ENCODE data around the gene NOS2.

Gene NOS2

DNA sequence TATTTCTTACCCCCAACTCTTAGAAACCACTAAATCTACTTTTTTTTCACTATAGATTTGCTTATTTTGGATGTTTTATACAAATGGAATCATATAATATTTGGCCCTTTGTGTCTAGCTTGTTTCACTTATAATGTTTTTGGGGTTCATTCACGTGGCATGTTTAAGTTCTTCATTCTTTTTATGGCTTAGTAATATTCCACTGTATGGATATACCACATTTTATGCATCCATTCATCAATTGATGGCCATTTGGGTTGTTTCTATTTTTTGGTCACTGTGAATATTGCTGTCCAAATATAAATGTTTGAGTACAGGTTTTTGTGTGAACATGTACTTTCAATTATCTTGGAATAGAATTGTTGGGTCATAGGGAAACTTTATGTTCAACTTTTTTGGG is 9.2 kb upstream of the NOS2 start:
- peaks cover 4 to 6% of the 10 kb centered on the region in 2 experiments for H3K27me3 ChIP-seq (ENCODE audit: control insufficient read depth in 1 of 2, insufficient read depth in 1 of 2, low read length in 2 of 2)
- H2BK120ac ChIP-seq (ENCODE audit: low read depth, low read length), result no peak overlapping the region
- no peak overlapping the region for H3K18ac ChIP-seq (ENCODE audit: low read depth in 1 of 2, low read length in 2 of 2)
- H3K4me3 ChIP-seq (ENCODE audit: insufficient read depth in 1 of 2, low read depth in 1 of 2, low read length in 2 of 2), result no peak overlapping the region
- no peak overlapping the region for H3K9ac ChIP-seq (ENCODE audit: low read length)
- H4K8ac ChIP-seq (ENCODE audit: low read length), result no peak overlapping the region
- 40% methylated on average over 1 of the region's 1 CpG for WGBS
- no peaks in the 10 kb centered on the region for H3K9me3 ChIP-seq (ENCODE audit: control insufficient read depth, low read length)
- H3K4me2 ChIP-seq (ENCODE audit: low read length, poor library complexity, severe bottlenecking), result no peak overlapping the region
- H3K79me1 ChIP-seq (replicated peaks; ENCODE audit: low read length, poor library complexity, severe bottlenecking), result no peaks in the 10 kb centered on the region
- H3K14ac ChIP-seq (ENCODE audit: low read length in 2 of 2), result no peak overlapping the region
- no peak overlapping the region for H3K27ac ChIP-seq (ENCODE audit: low read length, poor library complexity, severe bottlenecking)
- H3K4ac ChIP-seq (ENCODE audit: low read depth in 1 of 2, low read length in 2 of 2), result no peak overlapping the region
- H2BK5ac ChIP-seq (ENCODE audit: low read depth, low read length, poor library complexity, severe bottlenecking), result no peak overlapping the region
- DNase-seq, result no peak
- H2BK12ac ChIP-seq (ENCODE audit: low read length in 2 of 2), result no peak overlapping the region
- no peak overlapping the region for H3K23ac ChIP-seq (ENCODE audit: low read length in 2 of 2)
- H2AFZ ChIP-seq (ENCODE audit: low read depth, low read length), result no peak overlapping the region
- no peak overlapping the region for H4K91ac ChIP-seq (ENCODE audit: low read length)
- H2AK5ac ChIP-seq (ENCODE audit: low read length, severe bottlenecking), result no peak overlapping the region
- H3K4me1 ChIP-seq (ENCODE audit: control insufficient read depth, insufficient read depth, low read depth, low read length), result peaks cover 9% of the 10 kb centered on the region
- no peak overlapping the region for H2BK15ac ChIP-seq (ENCODE audit: low read depth, poor library complexity, severe bottlenecking)
- no peaks in the 10 kb centered on the region for H3K36me3 ChIP-seq (ENCODE audit: control insufficient read depth in 1 of 2, insufficient read depth in 2 of 2, low read depth in 1 of 2, low read length in 2 of 2)

GRCh38 chr17:27808628-27809027 is 8.3 kb upstream of the NOS2 start:
- Histone ChIP-seq H3K27me3 (ENCODE audit: control insufficient read depth in 1 of 2, insufficient read depth in 1 of 2, low read length in 2 of 2) (peaks cover 6 to 10% of the 10 kb centered on the region in 2 experiments), H3K4me1 (ENCODE audit: control insufficient read depth, insufficient read depth, low read depth, low read length) (peaks cover 9% of the 10 kb centered on the region), H3K4ac (ENCODE audit: low read depth in 1 of 2, low read length in 2 of 2) (no peak overlapping the region), H3K4me3 (ENCODE audit: insufficient read depth in 1 of 2, low read depth in 1 of 2, low read length in 2 of 2) (no peak overlapping the region), H4K91ac (ENCODE audit: low read length) (no peak overlapping the region), H2AK5ac (ENCODE audit: low read length, severe bottlenecking) (no peak overlapping the region), H3K18ac (ENCODE audit: low read depth in 1 of 2, low read length in 2 of 2) (no peak overlapping the region), H3K23ac (ENCODE audit: low read length in 2 of 2) (no peak overlapping the region), H3K27ac (ENCODE audit: low read length, poor library complexity, severe bottlenecking) (no peak overlapping the region), H3K36me3 (ENCODE audit: control insufficient read depth in 1 of 2, insufficient read depth in 2 of 2, low read depth in 1 of 2, low read length in 2 of 2) (no peaks in the 10 kb centered on the region), H3K9ac (ENCODE audit: low read length) (no peak overlapping the region), H2BK5ac (ENCODE audit: low read depth, low read length, poor library complexity, severe bottlenecking) (no peak overlapping the region), H2BK12ac (ENCODE audit: low read length in 2 of 2) (no peak overlapping the region), H2BK120ac (ENCODE audit: low read depth, low read length) (no peak overlapping the region), H2AFZ (ENCODE audit: low read depth, low read length) (no peak overlapping the region), H3K9me3 (ENCODE audit: control insufficient read depth, low read length) (no peaks in the 10 kb centered on the region), H3K4me2 (ENCODE audit: low read length, poor library complexity, severe bottlenecking) (no peak overlapping the region), H4K8ac (ENCODE audit: low read length) (no peak overlapping the region), H2BK15ac (ENCODE audit: low read depth, poor library complexity, severe bottlenecking) (no peak overlapping the region), H3K79me1 (replicated peaks; ENCODE audit: low read length, poor library complexity, severe bottlenecking) (no peaks in the 10 kb centered on the region), H3K14ac (ENCODE audit: low read length in 2 of 2) (no peak overlapping the region)
- DNase-seq, result no peak
- WGBS, result 68% methylated on average over 4 of the region's 4 CpGs

DNA sequence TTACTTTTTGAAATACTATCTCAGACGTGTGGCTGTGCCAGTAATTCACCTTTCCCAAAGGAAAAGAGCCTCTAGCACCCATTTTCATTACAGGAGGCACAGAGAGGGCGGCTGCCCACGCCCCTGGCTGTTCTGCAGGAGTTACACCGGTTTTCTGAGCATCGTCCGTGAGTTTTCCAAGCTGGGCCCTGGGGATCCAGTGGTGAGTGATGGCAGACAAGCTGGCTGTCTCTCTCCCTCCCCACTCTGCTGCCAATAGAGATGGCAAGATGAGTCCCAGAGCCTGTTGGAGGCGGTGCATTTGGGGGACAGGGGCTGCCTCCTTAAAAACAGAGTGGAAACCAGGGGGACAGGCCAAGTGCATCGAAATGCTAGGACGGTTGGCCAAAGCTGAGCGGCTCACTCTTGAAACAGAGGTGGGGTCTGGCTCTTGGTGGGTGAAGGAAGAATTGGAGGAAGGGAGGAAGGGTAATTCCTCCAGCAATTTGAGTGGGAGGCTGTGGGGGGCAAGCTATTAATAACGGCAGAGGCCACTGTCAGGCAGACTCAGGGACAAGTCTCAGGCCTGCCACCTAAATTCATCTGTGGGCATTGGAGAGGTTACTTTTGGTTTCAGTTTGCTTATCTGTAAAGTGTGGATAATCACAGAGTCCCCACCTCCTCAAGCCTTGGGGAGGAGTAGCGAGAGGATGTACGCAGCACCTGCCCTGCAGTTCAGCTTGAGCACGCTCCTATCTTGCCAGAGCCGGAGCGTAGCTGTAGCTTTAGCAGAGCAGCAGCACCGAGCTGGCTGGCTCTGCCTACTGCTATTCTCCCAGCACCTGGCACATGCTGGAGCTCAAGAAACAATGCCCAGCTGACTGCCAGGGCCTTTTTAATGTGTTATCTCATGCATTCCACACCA is 7.5 kb upstream of the NOS2 start:
- Histone ChIP-seq H3K14ac (ENCODE audit: low read length in 2 of 2) (no peak overlapping the region), H2BK120ac (ENCODE audit: low read depth, low read length) (no peak overlapping the region), H4K8ac (ENCODE audit: low read length) (no peak overlapping the region), H3K18ac (ENCODE audit: low read depth in 1 of 2, low read length in 2 of 2) (no peak overlapping the region), H3K4me3 (ENCODE audit: insufficient read depth in 1 of 2, low read depth in 1 of 2, low read length in 2 of 2) (peak overlapping the region in 1 of 2 experiments; percentile 19), H2AFZ (ENCODE audit: low read depth, low read length) (peak overlapping the region; percentile 30), H2BK15ac (ENCODE audit: low read depth, poor library complexity, severe bottlenecking) (no peak overlapping the region), H3K4ac (ENCODE audit: low read depth in 1 of 2, low read length in 2 of 2) (no peak overlapping the region), H3K4me1 (ENCODE audit: control insufficient read depth, insufficient read depth, low read depth, low read length) (peaks cover 9% of the 10 kb centered on the region), H2AK5ac (ENCODE audit: low read length, severe bottlenecking) (no peak overlapping the region), H3K36me3 (ENCODE audit: control insufficient read depth in 1 of 2, insufficient read depth in 2 of 2, low read depth in 1 of 2, low read length in 2 of 2) (no peaks in the 10 kb centered on the region), H3K9ac (ENCODE audit: low read length) (no peak overlapping the region), H3K27me3 (ENCODE audit: control insufficient read depth in 1 of 2, insufficient read depth in 1 of 2, low read length in 2 of 2) (peaks cover 6 to 14% of the 10 kb centered on the region in 2 experiments), H4K91ac (ENCODE audit: low read length) (no peak overlapping the region), H2BK12ac (ENCODE audit: low read length in 2 of 2) (no peak overlapping the region), H3K23ac (ENCODE audit: low read length in 2 of 2) (no peak overlapping the region), H2BK5ac (ENCODE audit: low read depth, low read length, poor library complexity, severe bottlenecking) (no peak overlapping the region), H3K9me3 (ENCODE audit: control insufficient read depth, low read length) (no peaks in the 10 kb centered on the region), H3K79me1 (replicated peaks; ENCODE audit: low read length, poor library complexity, severe bottlenecking) (no peaks in the 10 kb centered on the region), H3K4me2 (ENCODE audit: low read length, poor library complexity, severe bottlenecking) (no peak overlapping the region), H3K27ac (ENCODE audit: low read length, poor library complexity, severe bottlenecking) (no peak overlapping the region)
- WGBS, result 88% methylated on average over 17 of the region's 17 CpGs
- DNase-seq, result no peak

DNA sequence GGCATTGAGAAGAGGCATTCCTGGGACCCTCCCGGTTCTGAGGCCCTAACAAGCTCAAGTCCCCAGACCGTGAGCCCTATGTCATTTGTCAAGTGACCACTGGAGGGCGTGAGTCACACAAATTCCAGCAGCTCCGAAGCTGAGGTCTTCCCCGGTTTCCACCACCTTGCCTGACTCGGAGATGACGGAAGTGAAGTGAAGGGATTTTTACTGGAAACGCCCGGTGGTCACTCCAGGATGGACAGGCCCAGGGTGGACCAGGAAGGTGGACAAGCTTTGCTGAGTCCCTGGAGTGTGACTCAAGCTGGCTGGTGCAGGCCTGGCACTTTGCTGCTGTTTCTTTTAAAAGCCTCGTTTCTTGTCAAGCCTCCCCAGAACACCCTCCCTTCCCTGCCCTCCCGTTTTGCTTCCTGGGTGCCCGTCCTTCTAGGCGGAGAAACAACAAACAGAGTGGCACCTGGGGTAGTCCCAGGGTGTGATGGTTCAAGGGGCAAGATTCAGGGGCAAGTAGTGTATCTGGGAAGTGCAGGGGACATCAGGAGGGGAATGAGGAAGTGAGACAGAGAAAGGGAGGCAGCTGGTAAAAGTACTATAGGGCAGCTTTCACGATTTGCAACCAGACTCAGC is 5.3 kb upstream of the NOS2 start:
- Histone ChIP-seq H2AFZ (ENCODE audit: low read depth, low read length) (peak overlapping the region; percentile 74), H3K23ac (ENCODE audit: low read length in 2 of 2) (no peak overlapping the region), H3K4me2 (ENCODE audit: low read length, poor library complexity, severe bottlenecking) (peak overlapping the region; percentile 74), H4K8ac (ENCODE audit: low read length) (peak overlapping the region; percentile 16), H3K4me3 (ENCODE audit: insufficient read depth in 1 of 2, low read depth in 1 of 2, low read length in 2 of 2) (peak overlapping the region; percentile 37 to 66), H3K27me3 (ENCODE audit: control insufficient read depth in 1 of 2, insufficient read depth in 1 of 2, low read length in 2 of 2) (peaks cover 8 to 19% of the 10 kb centered on the region in 2 experiments), H3K14ac (ENCODE audit: low read length in 2 of 2) (no peak overlapping the region), H3K79me1 (replicated peaks; ENCODE audit: low read length, poor library complexity, severe bottlenecking) (no peaks in the 10 kb centered on the region), H2AK5ac (ENCODE audit: low read length, severe bottlenecking) (no peak overlapping the region), H3K4ac (ENCODE audit: low read depth in 1 of 2, low read length in 2 of 2) (peak overlapping the region in 1 of 2 experiments; percentile 2), H3K4me1 (ENCODE audit: control insufficient read depth, insufficient read depth, low read depth, low read length) (peaks cover 9% of the 10 kb centered on the region), H2BK5ac (ENCODE audit: low read depth, low read length, poor library complexity, severe bottlenecking) (no peak overlapping the region), H3K36me3 (ENCODE audit: control insufficient read depth in 1 of 2, insufficient read depth in 2 of 2, low read depth in 1 of 2, low read length in 2 of 2) (no peaks in the 10 kb centered on the region), H3K9ac (ENCODE audit: low read length) (peak overlapping the region; percentile 81), H2BK120ac (ENCODE audit: low read depth, low read length) (peak overlapping the region; percentile 38), H3K27ac (ENCODE audit: low read length, poor library complexity, severe bottlenecking) (no peak overlapping the region), H4K91ac (ENCODE audit: low read length) (peak overlapping the region; percentile 53), H2BK15ac (ENCODE audit: low read depth, poor library complexity, severe bottlenecking) (no peak overlapping the region), H3K9me3 (ENCODE audit: control insufficient read depth, low read length) (no peaks in the 10 kb centered on the region), H3K18ac (ENCODE audit: low read depth in 1 of 2, low read length in 2 of 2) (peak overlapping the region; percentile 1 to 66), H2BK12ac (ENCODE audit: low read length in 2 of 2) (no peak overlapping the region)
- DNase-seq, result peak; percentile 85
- 9% methylated on average over 13 of the region's 14 CpGs for WGBS
